GM18870 (cell line): ENCODE results near the gene PAQR9.
"Not testable (repeated sequence)": the region's sequence is repeated elsewhere in the genome, so short reads cannot be mapped to it uniquely, and the experiment has no call there.

Experiments used
- ATAC-seq: cut with Tn5 transposase; IDR thresholded peaks from one replicate; pipeline ENCODE4 v1.9.1; 2021; ENCODE audit warnings: moderate library complexity; ENCODE audit not compliant: unreplicated experiment

Gene PAQR9, protein sequence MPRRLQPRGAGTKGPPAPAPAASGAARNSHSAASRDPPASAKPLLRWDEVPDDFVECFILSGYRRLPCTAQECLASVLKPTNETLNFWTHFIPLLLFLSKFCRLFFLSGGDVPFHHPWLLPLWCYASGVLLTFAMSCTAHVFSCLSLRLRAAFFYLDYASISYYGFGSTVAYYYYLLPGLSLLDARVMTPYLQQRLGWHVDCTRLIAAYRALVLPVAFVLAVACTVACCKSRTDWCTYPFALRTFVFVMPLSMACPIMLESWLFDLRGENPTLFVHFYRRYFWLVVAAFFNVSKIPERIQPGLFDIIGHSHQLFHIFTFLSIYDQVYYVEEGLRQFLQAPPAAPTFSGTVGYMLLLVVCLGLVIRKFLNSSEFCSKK

DNA sequence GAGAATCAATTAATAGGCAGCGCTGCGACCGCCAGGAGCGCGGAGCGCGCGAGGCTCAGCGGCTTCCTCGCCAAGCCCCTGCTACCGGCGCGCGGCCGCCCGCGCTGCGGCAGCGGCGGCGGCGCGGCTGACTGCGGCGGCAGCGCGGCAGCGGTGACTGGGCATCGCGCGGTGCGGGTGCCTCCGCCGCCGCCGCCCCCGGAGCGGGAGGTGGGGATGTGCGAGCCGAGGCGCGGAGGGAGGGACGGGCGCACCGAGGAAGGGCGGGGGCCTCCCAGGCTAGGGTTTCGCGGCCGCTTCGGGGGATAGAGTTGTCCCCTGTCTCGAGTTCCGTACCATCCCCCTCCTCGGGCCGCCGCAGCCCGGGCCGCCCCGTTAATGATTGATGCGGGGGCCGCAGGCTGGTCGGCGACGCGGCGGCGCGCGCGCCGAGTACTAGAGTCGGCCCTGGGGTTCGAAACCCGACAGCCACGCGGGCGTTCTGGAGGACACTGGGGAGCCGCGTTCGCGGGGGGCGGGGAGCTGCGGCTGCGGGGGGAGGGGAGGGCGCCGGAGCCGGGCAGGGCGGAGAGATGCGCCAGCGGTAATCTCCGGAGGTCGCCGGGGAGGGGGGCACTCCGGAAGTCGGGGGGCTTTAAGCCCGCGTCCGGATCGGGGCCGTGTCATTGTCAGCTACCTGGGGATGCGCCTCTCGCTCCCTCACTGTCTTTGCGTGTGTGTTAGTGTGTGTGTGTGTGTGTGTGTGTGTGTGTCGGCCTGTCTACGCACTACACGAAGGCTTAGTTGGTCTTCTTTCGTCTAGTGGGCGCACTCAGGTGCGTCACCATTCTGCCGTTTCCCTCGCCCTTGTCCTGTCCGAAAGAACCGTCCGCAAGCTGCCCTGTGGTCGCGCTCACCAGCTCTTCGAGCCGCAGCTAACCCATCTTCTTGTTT, at the start of gene PAQR9:
PAQR9 (minus strand) TSS at position 159 of the 933 bp plus-strand sequence. CDS start 338 bp downstream, outside the sequence.
- ATAC-seq, result no peak

DNA sequence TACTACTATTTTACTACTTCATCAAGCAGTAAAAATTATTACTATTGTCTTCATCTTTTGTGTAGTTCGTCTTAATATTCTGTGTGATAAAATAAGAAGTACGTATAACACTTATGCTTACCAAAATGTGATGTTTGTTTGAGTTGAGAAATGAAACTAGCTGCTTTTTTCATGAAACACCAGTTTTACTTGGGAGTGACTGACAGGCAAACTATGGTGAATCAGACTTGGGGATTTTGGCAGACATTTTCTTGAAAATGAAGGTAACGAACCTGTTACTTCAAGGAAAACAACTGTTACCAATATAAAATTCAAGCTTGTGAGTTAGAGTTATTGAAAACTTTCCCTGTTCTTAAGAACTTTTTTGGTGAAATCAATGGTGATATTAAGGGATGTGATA, 48.2 kb upstream of the PAQR9 start:
- ATAC-seq, result no peak

DNA sequence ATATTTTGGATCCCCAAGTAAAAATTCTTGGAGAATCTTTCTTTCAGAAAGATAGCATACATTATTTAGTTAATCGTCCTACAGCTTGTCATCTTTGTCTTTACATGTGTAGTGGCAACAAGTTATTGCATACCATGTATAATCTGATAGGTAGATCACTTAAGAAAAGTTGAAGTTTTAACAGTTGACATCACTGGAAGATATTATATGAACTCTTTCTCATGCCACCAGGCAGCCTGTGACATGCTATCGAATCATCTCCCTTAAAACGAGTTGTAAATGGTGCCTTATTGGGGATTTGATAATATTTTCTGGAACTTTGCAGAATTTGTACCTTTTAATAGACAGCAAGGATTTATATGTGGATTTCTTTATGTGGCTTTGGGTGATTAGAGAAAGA, 46.5 kb upstream of the PAQR9 start:
- ATAC-seq, result no peak

DNA sequence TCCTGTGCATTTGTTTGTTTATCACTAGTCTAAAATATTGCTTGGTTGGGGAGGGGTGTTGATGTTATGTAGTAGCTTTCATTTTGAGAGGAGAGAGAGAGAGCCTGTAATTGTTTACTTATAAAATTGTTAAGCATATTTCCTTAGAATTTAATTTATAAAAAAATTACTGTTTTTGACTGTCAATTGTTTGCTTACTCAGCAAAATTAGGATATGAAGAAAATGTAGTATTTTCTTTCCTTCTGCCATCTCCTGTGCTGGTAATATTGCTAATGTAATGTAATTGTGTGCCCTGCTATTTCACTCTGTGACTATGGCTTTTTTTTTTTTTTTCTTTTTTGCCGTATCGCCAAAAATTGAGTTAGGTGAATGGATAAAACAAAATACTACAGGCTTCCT, 41.3 kb upstream of the PAQR9 start:
- ATAC-seq, result no peak

DNA sequence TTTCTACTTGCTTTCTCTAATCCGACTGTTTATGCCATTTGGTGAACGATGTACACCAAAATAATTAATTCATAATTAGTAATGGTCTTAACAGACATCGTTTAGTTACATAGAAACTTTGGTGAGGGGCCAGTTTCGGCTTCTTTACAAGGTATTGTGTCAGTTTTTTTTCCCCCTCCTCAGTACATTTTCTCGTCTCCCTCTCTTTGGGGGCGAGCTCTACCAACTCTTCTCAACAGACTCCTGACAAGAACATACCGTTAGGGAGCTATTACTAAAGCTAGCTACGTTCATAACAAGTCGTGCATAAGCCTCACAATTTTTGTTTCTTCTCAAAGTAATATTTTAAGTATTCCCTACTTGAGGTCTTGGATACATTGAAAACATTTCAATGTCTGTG, 39.3 kb upstream of the PAQR9 start:
- ATAC-seq, result no peak

DNA sequence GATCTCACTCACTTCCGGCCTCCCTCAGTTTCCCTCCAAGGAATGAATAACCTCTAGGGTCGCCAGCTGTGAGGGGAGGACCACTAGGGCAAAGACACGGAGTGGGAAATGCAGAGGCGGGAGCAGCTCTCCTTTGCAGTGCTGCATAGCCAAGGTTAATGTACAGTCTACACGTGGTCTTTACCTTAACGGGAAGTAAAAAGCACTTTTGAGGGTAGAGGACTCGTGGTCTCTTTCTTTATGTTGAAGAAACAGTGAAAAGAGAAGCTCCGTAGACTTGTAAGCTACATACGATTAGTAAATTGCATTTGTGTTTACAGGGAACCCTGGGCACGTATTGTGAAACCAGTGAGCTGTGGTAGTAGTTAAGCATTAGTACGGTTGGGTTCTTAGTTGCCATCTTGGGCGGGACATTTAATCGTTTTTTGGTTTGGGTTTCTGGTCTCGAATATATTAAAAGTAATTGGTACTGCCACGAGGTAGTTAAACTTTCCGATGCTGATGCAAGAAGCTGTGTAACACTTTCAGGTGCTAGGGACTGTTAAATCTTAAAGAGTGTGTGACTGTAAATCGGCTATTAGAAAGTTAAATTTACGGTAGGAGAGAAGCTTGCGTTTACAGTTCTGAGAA, 38.7 kb upstream of the PAQR9 start:
- ATAC-seq, result peak; percentile 28

DNA sequence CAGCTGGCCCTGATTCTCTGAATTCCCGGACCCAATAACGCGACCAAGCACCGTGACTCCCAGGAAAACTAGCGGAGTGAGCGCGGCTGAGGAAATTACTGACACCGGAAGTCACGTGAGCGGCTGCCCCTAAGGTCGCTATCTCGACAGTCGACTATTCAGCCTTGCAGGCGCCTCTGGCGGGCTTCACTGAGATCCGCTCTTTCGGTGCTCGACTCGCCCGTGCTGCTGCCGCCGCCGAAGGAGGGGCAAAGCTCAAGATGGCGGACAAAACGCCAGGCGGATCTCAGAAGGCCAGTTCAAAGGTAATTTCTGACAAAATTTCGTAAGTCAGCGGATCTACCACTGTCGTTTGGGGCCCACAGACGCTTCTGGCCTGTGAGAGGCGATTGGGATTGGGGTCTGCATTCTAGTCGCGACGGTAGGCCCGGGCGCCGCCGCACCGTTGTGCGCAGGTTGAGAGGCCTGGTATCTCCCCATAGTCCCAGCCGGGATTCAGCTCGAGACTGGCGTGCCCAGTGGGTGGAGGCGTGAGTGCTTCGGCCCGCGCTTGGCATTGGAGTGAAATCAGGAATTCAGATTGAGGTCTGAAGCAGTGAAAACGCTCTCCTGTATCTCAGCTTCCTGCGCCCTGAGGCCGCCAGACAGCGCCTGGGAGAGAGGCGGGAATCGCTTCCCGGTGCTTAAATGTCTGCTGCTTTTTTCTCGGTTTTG, 38.1 kb upstream of the PAQR9 start, which contains the start of gene U2SURP:
U2SURP (plus strand) TSS at position 202 of the 714 bp plus-strand sequence; CDS start at position 261, 59 bp downstream.
- peak; percentile 78 for ATAC-seq

DNA sequence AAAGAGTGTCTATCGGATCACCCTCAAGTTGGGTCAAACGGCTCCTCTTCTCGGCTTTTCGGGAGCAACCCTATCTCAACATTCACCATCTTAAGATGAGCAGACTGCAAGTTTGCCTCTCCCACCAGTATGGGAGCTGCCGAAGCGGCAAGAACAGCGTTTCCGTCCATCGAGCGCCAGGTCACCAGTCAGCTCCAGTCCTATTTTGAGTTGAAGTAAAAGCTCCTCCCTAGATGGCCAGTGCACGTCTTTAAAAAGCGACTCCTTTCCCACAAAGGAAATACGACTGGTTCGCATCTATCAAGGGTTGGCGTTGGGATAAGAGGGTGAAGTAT, 37.5 kb upstream of the PAQR9 start:
- ATAC-seq, result peak; percentile 58

DNA sequence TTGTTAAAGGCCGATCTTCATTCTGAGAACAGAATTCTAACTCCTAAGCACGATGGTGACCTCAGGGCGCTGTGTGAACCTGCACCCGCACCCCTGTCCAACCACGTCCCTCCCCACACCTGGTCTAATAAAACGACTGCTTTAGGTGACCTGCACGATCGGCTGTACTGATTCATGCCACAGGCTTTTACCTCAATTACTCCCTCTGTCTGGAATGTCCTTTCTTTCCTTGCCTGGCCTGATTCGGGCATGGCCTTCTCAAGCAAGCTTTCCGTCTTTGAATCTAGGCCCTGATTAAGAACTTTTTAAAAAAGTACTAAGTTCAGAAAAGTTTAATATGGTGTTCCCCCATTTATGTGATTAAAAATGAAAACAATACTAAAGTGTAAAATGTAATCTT, 37.1 kb upstream of the PAQR9 start:
- no peak for ATAC-seq

DNA sequence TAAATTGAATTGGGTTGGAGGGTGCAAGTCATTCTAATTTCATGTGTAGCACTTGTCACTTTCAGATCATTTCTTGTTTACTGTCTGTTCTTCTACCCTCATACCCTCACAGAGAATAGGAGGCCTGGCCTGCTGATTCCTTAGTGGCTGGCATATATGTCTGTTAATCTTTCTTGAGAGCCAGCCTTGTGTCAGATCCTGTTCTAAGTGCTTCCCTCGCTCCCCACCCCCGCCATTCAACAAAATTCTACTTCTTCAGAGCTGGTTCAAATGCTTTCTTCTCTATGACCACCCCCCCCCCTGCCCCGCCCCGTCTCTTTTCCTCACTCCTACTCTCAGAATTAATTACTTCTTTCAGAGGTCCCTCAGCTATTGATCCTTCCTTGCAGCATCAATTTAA, 36.4 kb upstream of the PAQR9 start:
- no peak for ATAC-seq

DNA sequence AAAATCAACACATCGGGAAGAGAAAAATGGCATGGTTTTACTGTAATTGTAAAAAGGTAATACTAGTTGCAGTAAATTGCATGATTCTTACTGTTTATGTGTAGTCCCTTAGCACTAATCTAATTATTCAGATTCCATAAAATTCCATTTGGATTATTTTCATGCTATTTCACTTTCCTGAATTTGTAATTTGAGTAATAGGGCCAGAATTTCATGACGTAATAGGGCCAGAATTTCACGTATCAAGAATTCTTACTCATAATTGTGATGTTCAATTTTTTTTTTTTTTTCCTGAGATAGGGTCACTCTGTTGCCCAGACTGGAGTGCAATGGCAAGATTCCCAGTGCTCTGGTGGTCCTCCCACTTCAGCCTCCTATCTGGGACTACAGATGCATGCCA, 35.0 kb upstream of the PAQR9 start:
- no peak for ATAC-seq

DNA sequence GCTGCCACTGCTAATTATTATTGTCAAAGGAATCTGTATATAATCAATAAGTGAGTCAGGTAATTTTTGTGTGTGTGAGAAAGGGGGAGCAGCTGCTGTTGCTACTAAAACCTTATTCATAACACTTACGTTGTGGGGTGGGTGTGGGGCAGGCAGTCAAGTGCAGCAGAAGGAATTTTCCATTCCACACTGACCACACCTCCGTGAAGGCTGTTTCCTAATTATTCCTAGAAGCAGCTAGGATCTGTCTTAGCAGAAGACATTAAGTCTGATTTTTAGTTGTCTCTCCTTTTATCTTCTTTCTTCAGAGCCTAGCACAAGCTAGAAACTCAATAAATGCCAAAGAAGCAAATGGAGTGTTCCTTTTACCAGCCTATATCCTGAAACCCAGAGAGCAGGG, 33.9 kb upstream of the PAQR9 start:
- no peak for ATAC-seq

DNA sequence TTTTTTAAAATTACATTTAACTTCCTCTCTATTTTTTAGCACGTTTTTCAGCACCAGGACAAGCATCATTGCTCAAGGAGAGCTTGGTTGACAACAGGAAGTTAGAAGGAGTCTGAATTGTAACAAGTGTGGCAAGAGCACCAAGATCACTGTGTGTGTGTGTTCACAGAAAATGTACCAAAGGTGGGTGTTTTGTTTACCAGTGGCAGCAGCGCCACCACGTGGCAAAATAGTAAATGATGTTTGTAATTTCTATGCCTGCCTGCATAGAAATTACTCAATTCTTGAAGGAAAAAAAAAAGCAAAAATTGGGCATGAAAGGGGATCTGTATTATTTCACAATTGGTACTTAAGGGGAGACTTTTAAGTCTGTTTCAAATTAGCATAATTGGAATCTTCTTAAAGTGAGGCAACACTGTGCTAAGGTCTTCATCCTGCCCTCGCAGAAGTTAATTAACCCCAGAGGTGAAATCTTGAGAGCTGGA, 30.5 kb upstream of the PAQR9 start:
- no peak for ATAC-seq

DNA sequence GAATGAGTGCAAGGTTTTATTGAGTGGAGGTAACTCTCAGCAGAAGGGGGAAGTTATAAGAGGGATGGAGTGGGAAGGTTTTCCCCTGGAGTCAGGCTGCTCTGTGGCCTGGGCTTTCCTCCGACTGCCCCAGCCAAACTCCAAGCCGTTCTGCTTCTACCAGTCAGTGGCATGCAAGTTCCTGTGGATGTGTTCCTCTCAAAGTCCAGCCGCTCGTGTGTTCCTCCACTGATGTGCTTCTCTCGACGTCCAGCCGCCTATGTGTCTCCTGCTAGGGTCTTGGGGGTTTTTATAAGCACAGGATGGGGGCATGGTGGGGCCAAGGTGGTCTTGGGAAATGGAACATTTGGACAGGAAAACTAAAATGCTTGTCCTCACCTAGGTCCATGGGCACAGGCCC, 28.8 kb upstream of the PAQR9 start:
- no peak for ATAC-seq

DNA sequence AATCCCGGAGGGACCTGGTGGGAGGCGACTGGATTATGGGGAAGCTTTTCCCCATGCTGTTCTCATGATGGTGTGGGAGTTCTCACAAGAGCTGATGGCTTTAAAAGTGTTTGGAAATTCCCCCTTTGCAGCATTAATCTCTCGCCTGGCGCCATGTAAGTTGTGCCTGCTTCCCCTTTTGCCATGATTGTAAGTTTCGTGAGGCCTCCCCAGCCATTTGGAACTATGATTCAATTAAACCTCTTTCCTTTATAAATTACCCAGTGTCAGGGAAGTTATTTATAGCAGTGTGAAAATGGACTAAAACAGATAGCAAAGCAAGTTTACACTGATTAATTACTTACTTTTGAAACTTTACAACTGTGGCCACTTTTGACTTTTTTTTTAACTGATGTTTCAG, 27.2 kb upstream of the PAQR9 start:
- ATAC-seq, result no peak

DNA sequence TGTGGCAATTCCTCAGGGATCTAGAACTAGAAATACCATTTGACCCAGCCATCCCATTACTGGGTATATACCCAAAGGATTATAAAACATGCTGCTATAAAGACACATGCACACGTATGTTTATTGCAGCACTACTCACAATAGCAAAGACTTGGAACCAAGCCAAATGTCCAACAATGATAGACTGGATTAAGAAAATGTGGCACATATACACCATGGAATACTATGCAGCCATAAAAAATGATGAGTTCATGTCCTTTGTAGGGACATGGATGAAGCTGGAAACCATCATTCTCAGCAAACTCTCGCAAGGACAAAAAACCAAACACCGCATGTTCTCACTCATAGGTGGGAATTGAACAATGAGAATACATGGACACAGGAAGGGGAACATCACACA, 25.4 kb upstream of the PAQR9 start:
- not testable (repeated sequence) for ATAC-seq

DNA sequence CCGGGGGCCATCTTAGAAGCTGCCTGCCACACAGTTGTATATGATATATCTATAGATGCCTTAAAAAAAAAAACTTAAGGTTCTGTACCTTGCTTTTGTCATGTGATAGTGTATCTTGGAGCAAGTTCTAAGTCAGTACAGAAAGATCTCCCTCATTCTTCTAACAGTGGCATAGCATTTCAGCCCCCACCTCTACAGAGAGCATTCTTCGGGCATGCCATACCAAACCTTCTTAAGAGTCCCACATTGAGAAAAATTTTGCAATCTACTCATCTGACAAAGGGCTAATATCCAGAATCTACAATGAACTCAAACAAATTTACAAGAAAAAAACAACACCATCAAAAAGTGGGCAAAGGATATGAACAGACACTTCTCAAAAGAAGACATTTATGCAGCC, 24.7 kb upstream of the PAQR9 start:
- ATAC-seq, result not testable (repeated sequence)

DNA sequence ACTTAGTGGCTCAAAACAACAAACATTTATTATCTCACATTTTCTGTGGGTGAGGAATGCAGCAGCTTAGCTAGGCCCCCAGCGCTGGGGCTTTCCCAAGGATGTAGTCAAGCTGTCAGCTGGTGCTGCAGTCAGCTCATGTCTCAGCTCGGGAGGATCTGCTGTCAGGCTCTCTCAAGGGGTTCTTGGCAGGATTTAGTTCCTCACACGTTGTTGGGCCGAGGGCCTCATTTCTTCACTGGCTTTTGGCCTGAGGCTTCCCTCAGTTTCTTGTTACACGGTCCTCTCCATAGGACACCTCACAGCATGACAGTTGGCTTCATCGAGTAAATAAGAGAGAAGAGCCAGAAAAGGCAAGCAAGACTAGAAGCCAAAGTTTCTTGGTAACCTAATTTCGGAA, 24.2 kb upstream of the PAQR9 start:
- no peak for ATAC-seq

DNA sequence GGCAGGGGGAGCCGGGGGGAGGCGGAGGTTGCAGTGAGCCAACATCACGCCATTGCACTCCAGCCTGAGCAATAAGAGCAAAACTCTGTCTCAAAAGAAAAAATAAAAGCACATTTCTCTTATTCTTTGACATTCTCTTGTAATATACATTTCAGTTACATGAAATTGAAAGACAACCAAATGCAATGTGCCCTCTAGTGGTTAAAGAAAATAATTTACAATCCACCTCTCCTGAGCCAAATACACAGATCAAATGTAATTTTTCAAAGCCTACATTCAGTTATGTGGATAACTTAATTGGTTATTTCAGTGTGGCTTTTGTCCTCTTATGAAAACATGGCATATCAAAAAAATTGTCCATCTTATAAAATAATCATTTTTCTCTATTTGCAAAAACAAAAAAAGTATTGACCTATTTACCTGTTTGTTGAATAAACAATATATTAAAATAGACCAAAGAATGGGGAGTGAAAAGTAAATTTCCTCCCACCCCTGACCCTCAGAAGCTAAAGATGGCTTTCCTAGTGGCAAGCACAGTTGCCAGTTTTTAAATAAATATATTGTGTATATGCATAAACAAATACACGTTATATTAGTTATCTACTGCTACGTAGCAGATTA, 23.7 kb upstream of the PAQR9 start:
- no peak for ATAC-seq

DNA sequence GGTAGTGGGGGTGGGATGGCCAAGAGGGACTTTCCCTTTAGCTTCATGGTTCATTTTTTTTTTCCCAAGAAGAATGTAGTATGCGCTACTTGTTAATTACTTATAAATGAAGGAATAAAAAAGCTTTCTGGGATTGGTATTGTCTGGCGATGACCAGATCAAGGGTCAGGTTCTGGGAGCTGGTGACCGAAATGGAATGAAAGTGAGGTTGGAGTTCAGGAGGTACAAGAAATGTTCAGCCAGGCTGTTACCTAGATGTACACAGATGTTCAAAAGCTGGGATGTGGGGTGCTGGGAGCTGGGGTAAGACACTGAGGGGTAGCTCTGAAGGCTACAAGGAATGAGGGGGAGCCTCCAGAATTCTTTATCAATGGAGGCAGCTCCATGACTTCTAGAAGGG, 20.8 kb upstream of the PAQR9 start:
- ATAC-seq, result no peak
